LNCaP clone FGC (cell line): ENCODE results near the gene AIG1.

Source experiments
- DNase-seq: peaks from one replicate; pipeline ENCODE4 v3.0.0-alpha.2; 2011; ENCODE audit warnings: low read depth
- H3K4me3 ChIP-seq: 2 replicates; pipeline ENCODE4 v1.5.1; 2011; ENCODE audit warnings: mild to moderate bottlenecking, low read depth, low read length, control low read depth
- CTCF ChIP-seq: IDR thresholded peaks from 2 replicates; pipeline ENCODE4 v1.5.1; 2012; ENCODE audit warnings: mild to moderate bottlenecking; ENCODE audit not compliant: control insufficient read depth, insufficient read depth; ENCODE audit errors: extremely low read depth

The AIG1 gene

GRCh38 chr6:143357561-143358255 is 297.0 kb downstream of the AIG1 start:
- no peak for DNase-seq
- TF ChIP-seq CTCF, result no peak
- no peak overlapping the region for H3K4me3 ChIP-seq

DNA sequence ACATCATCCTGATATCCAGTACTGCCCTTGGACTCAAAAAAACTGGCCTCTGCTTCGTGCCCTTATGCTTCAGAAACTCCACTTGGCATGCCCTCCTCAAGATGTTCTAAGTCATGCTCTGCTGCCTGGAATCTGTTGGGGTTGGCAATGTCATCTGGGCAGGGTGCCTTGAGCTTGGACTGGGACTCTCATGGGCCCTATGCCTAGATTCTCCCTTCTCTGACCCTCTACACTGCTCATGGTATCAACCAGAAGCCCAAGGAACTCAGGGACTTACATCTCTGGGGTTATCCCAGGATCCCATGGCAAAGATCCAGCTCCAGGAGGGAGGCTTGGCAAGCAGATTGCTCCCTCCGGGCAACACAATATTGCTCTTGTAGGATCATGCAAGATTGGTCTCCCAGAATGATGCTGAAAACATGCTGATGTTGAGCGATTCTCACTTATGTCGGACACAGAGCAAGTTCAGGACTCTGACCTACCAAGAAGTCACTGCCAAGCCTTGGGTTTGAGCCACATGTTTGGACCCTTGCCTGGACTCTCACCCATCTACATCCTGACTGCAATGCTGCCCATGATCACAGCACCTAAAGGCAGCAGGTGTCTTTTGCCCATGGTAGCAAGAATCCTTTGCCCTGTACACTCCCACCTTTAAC is 301.0 kb downstream of the AIG1 start:
- no peak overlapping the region for H3K4me3 ChIP-seq
- TF ChIP-seq CTCF, result no peak
- no peak for DNase-seq

GRCh38 chr6:143362192-143362558 is 301.5 kb downstream of the AIG1 start:
- no peak for DNase-seq
- TF ChIP-seq CTCF, result no peak

DNA sequence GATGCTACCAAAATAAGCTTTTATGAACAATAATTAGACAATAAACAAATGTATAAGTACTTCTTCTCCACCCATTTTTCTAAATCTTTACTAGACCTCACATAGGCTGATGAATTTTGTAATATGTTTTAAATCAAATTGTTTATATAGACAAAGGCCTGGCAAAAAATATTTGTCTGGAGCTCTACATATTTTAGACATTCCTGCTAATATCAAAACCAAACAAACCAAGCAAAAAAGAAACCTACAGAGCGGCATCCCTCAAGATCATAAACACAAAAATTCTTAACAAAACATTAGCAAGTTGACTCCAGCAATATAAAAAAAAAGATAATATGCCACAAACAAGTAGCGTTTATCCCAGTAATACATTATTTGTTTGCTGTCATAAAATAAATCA is 302.6 kb downstream of the AIG1 start:
- DNase-seq, result no peak
- TF ChIP-seq CTCF, result no peak
- H3K4me3 ChIP-seq, result no peak overlapping the region

More at GRCh38 chr6:143362192-143362558, 301.5 kb downstream of the AIG1 start:
- H3K4me3 ChIP-seq, result no peak overlapping the region

DNA sequence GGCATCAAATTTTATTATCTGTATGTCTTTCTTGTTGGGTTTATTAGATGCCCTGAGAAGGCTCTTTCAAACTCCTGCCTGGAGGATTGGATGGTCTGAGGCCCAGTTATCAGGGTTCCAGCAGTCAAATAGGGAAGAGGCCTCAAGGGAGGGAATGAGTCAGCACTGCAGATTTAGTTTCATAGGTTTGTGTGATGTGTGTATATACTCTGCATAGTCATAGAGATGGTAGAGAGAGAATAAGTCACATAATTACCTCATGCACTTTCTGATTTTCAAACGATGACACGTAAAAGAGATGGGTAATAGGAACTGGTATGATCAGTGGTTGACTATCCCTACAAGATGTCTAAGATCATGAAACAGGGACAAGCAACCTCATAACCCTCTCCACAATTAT is 307.7 kb downstream of the AIG1 start:
- TF ChIP-seq CTCF, result no peak
- DNase-seq, result no peak
- no peak overlapping the region for H3K4me3 ChIP-seq

DNA sequence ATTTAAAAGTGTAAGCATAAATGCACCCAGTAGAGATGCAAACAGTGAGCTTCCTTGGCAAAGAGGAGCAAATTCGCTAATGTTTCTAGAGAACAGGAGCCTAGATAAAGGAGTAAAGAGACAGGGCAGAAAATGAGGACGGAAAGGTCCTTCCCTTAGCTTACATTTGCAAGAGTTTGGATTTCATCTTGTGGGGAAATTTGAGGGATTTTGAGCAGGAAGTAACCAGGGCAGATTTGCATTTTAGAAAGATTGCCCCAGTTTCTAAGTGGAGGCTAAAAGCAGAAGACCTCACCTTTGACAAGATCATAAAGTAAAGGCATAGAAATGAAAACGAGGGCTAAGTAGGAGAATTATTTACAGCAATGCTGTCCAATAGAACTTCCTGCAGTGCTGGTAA is 309.3 kb downstream of the AIG1 start:
- no peak for TF ChIP-seq CTCF
- H3K4me3 ChIP-seq, result no peak overlapping the region
- DNase-seq, result no peak
